HepG2 (cell line): Measurements from ENCODE around the gene ENO3. TPM values are rescaled to one million over a fixed set of nuclear protein-coding genes. Genes with fewer than 3 reads are reported as not detected.
A peak's percentile ranks its signal among the peaks of the same experiment; 100 is the strongest.

Source experiments
- MED1 ChIP-seq: sonication (generic); formaldehyde crosslinking; IDR thresholded peaks from 2 replicates; pipeline ENCODE4 v1.4.0; 2020; ENCODE audit warnings: missing genetic modification reagents
- NR2F1 ChIP-seq, 2 experiments: fragments of 450-650 bp in 1 of 2; formaldehyde crosslinking in 1 of 2; IDR thresholded peaks; 2 replicates each; pipeline versions ENCODE4 v1.5.0 to v1.6.1; 2016 to 2020; ENCODE audit warnings: mild to moderate bottlenecking in 1 of 2, missing compliant biosample characterization in 1 of 2, missing genetic modification reagents in 1 of 2, moderate library complexity in 1 of 2
- PHB2 ChIP-seq: fragments of 450-650 bp; IDR thresholded peaks from 2 replicates; pipeline ENCODE4 v1.6.1; 2018; ENCODE audit not compliant: partially characterized antibody
- PHF8 ChIP-seq: sonication (generic); formaldehyde crosslinking; IDR thresholded peaks from 2 replicates; pipeline ENCODE4 v1.5.0; 2020; ENCODE audit warnings: missing genetic modification reagents
- PLRG1 ChIP-seq: fragments of 450-650 bp; conservative IDR thresholded peaks from 2 replicates; pipeline ENCODE4 v1.6.1; 2016
- REPIN1 ChIP-seq: sonication (generic); formaldehyde crosslinking; IDR thresholded peaks from 2 replicates; pipeline ENCODE4 v1.8.0; 2022; ENCODE audit warnings: missing genetic modification reagents, low read depth, mild to moderate bottlenecking, borderline replicate concordance
- RXRA ChIP-seq: sonication (generic); formaldehyde crosslinking; IDR thresholded peaks from 2 replicates; pipeline ENCODE4 v1.5.1; 2020; ENCODE audit warnings: missing genetic modification reagents
- SPEN ChIP-seq: sonication (generic); formaldehyde crosslinking; IDR thresholded peaks from 2 replicates; pipeline ENCODE4 v1.5.1; 2020; ENCODE audit warnings: low read depth, mild to moderate bottlenecking, missing genetic modification reagents
- TERF1 ChIP-seq: sonication (generic); formaldehyde crosslinking; IDR thresholded peaks from 2 replicates; pipeline ENCODE4 v1.8.0; 2022; ENCODE audit warnings: mild to moderate bottlenecking, missing genetic modification reagents, moderate library complexity
- ZBTB7A ChIP-seq: sonication (generic); formaldehyde crosslinking; IDR thresholded peaks from 2 replicates; pipeline ENCODE4 v1.8.0; 2022; ENCODE audit warnings: mild to moderate bottlenecking, missing genetic modification reagents
- ZFP91 ChIP-seq: sonication (generic); formaldehyde crosslinking; IDR thresholded peaks from 2 replicates; pipeline ENCODE4 v1.9.0; 2022; ENCODE audit warnings: missing genetic modification reagents, mild to moderate bottlenecking, borderline replicate concordance
- ZNF446 ChIP-seq: sonication (generic); formaldehyde crosslinking; IDR thresholded peaks from 2 replicates; pipeline ENCODE4 v1.5.0; 2020; ENCODE audit warnings: mild to moderate bottlenecking, missing genetic modification reagents
- ZNF562 ChIP-seq: sonication (generic); formaldehyde crosslinking; IDR thresholded peaks from 2 replicates; pipeline ENCODE4 v1.8.0; 2022; ENCODE audit warnings: missing genetic modification reagents, borderline replicate concordance
- ZNF605 ChIP-seq: sonication (generic); formaldehyde crosslinking; IDR thresholded peaks from 2 replicates; pipeline ENCODE4 v1.8.0; 2022; ENCODE audit warnings: mild to moderate bottlenecking, missing genetic modification reagents
- ZNF768 ChIP-seq: sonication (generic); formaldehyde crosslinking; IDR thresholded peaks from 2 replicates; pipeline ENCODE4 v1.4.0; 2020; ENCODE audit warnings: missing genetic modification reagents
- ZNF891 ChIP-seq: sonication (generic); formaldehyde crosslinking; IDR thresholded peaks from 2 replicates; pipeline ENCODE4 v1.5.0; 2020; ENCODE audit warnings: mild to moderate bottlenecking, missing genetic modification reagents
- polyA plus RNA-seq, 8 experiments: library from polyadenylated mRNA; depleted of rRNA in 3 of 8; stranded (reverse) in 7 of 8; unstranded in 1 of 8; fragments of >200 nt; fragmentation: Illumina TruSeq in 4 of 8; extraction: Trizol in 4 of 8; gene quantifications; 2 replicates each; pipeline versions ENCODE4 v1.2.1 to v1.2.3, GENCODE V29; 2011 to 2016; ENCODE audit warnings: low read depth in 4 of 8, missing spikeins in 1 of 8, mixed read lengths in 1 of 8; ENCODE audit not compliant: insufficient read depth in 1 of 8
- total RNA-seq, 5 experiments: library from RNA; depleted of rRNA; stranded (reverse); fragments of >200 nt; fragmentation: Illumina TruSeq; extraction: Trizol; gene quantifications; 2 replicates each; pipeline ENCODE4 v1.2.3, GENCODE V29; 2016; ENCODE audit warnings: low read depth in 1 of 5
- TF ChIP-seq, protein P1 (sequence below): IDR thresholded peaks from 2 replicates; pipeline ENCODE4 v1.6.1; 2016; ENCODE audit warnings: control low read depth
- TF ChIP-seq, protein P2 (sequence below): sonication (generic); formaldehyde crosslinking; IDR thresholded peaks from 2 replicates; pipeline ENCODE4 v1.4.0; 2020; ENCODE audit warnings: mild to moderate bottlenecking, missing genetic modification reagents
- TF ChIP-seq, protein P3 (sequence below): sonication (generic); formaldehyde crosslinking; conservative IDR thresholded peaks from 2 replicates; pipeline ENCODE4 v1.8.0; 2022; ENCODE audit warnings: missing genetic modification reagents

ENO3 gene
- total and polyA plus RNA-seq, 2 of the 13 experiments (the other 11 are each of a cell fraction or from before 2014, with no cell fraction given), result 59.8 to 69.8 TPM

DNA sequence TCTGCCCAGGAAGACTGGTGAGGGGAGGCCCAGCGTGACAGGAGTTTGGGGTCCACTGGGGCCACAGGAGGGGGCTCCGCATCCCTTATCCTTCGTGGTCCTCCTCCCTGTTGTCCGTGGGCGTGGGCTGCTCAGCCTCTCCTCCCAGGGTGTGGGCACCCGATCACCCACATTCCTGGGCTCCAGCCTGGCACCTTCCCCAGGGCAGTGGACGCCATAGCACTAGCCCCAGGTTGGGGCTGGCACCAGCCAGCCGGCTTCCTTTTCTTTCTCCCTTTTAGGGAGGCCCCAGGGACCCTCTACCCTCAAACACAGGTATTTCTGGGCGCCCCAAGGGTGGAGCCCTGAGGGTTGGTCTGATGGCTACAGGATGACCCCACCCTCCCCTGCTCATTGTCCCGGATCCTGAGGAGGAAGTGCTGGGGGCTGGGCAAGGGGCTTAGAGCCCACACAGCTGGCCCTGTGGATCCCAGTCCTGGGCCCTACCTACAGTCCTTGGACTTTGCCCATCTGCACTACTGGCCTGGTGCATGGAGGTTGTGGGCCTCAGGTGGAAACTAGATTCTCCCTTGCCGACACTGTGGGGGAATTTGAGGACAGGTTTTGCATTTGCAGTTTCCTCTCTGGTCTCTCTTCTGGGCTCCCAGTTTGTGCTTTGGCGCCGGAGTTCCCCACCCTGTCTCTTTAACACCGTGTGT is 48.0 kb downstream of the ENO3 start (continued):
- TF ChIP-seq, protein P1, sequence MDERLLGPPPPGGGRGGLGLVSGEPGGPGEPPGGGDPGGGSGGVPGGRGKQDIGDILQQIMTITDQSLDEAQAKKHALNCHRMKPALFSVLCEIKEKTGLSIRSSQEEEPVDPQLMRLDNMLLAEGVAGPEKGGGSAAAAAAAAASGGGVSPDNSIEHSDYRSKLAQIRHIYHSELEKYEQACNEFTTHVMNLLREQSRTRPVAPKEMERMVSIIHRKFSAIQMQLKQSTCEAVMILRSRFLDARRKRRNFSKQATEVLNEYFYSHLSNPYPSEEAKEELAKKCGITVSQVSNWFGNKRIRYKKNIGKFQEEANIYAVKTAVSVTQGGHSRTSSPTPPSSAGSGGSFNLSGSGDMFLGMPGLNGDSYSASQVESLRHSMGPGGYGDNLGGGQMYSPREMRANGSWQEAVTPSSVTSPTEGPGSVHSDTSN (CRISPR knock-in tag), result no peak
- TF ChIP-seq PHF8 (CRISPR knock-in tag) (peak; percentile 35; the same call in 1 of the 2 replicates), RXRA (CRISPR knock-in tag) (peak; percentile 81), SPEN (CRISPR knock-in tag) (peak; percentile 91), ZBTB7A (CRISPR knock-in tag) (peak; percentile 97), NR2F1 (CRISPR knock-in tag; IDR thresholded peaks at IDR 0.05) (peak in 1 of 2 experiments; percentile 8; a peak in 1 of 4 replicates), MED1 (CRISPR knock-in tag) (peak; percentile 89), ZFP91 (CRISPR knock-in tag) (peak; percentile 60), PLRG1 (no peak), ZNF605 (CRISPR knock-in tag) (peak; percentile 92), ZNF768 (CRISPR knock-in tag) (no peak; the same call in 1 of the 2 replicates), PHB2 (no peak), REPIN1 (CRISPR knock-in tag) (peak; percentile 61; the same call in 1 of the 2 replicates), ZNF446 (CRISPR knock-in tag) (no peak), ZNF891 (CRISPR knock-in tag) (peak; percentile 41; the same call in 1 of the 2 replicates), ZNF562 (CRISPR knock-in tag) (no peak), TERF1 (CRISPR knock-in tag) (0 out of 2 replicates have a peak, but pooled peaks have one; percentile 33)
- TF ChIP-seq, protein P2, sequence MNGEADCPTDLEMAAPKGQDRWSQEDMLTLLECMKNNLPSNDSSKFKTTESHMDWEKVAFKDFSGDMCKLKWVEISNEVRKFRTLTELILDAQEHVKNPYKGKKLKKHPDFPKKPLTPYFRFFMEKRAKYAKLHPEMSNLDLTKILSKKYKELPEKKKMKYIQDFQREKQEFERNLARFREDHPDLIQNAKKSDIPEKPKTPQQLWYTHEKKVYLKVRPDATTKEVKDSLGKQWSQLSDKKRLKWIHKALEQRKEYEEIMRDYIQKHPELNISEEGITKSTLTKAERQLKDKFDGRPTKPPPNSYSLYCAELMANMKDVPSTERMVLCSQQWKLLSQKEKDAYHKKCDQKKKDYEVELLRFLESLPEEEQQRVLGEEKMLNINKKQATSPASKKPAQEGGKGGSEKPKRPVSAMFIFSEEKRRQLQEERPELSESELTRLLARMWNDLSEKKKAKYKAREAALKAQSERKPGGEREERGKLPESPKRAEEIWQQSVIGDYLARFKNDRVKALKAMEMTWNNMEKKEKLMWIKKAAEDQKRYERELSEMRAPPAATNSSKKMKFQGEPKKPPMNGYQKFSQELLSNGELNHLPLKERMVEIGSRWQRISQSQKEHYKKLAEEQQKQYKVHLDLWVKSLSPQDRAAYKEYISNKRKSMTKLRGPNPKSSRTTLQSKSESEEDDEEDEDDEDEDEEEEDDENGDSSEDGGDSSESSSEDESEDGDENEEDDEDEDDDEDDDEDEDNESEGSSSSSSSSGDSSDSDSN (CRISPR knock-in tag), result peak; percentile 53; the same call in 1 of the 2 replicates
- TF ChIP-seq, protein P3, sequence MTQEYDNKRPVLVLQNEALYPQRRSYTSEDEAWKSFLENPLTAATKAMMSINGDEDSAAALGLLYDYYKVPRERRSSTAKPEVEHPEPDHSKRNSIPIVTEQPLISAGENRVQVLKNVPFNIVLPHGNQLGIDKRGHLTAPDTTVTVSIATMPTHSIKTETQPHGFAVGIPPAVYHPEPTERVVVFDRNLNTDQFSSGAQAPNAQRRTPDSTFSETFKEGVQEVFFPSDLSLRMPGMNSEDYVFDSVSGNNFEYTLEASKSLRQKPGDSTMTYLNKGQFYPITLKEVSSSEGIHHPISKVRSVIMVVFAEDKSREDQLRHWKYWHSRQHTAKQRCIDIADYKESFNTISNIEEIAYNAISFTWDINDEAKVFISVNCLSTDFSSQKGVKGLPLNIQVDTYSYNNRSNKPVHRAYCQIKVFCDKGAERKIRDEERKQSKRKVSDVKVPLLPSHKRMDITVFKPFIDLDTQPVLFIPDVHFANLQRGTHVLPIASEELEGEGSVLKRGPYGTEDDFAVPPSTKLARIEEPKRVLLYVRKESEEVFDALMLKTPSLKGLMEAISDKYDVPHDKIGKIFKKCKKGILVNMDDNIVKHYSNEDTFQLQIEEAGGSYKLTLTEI (CRISPR knock-in tag), result no peak
